Epithelial cell of prostate (primary cell): ENCODE results near the gene EMC7.
"Not testable (repeated sequence)": the region's sequence is repeated elsewhere in the genome, so short reads cannot be mapped to it uniquely, and the experiment has no call there.

Experiments used
- DNase-seq: peaks from one replicate; pipeline ENCODE4 v3.0.0-alpha.2; 2011; ENCODE audit warnings: low read depth, low spot score
- H3K27ac ChIP-seq: fragments of 450-650 bp; 2 replicates; pipeline ENCODE4 v1.5.1; 2017; ENCODE audit warnings: mild to moderate bottlenecking

EMC7 gene

DNA sequence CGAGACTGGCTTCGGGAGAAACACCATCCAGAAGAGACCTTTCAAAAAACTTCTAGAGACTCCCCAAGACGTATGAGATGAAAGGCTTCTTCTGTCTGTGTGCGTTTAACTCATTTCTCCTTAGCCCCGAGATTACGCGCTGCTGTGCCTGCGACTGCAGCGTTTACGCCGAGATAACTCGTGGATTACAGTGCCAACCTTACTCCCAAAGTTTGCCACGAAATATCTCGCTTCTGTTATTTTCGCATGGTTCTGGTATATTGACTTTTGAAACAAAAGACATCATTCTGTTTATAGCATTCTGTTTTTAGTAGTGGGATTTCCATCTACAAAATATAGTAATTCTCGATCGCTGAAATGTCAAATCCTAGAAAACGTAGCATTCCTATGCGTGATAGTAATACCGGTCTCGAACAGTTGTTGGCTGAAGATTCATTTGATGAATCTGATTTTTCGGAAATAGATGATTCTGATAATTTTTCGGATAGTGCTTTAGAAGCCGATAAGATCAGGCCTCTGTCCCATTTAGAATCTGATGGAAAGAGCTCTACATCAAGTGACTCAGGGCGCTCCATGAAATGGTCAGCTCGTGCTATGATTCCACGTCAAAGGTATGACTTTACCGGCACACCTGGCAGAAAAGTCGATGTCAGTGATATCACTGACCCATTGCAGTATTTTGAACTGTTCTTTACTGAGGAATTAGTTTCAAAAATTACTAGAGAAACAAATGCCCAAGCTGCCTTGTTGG, 688 bp upstream of the EMC7 start:
- no peak for DNase-seq
- peak overlapping the region; percentile 81 for H3K27ac ChIP-seq

DNA sequence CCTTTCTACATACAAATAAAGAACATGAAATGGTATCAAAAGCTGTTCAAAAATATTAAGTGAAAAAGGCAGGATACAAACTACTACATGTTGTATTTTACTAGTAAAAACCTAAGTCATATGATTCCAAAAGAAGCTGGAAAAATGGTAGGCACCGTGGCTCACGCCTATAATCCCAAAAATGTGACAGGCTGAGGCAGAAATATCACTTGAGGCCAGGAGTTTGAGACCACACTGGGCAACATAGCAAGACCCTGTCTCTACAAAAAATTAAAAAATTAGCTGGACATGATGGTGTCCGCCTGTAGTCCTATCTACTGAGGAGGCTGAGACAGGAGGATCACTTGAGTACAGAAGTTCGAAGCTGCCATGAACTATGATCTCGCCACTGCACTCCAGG, 1.7 kb downstream of the EMC7 start:
- no peak overlapping the region for H3K27ac ChIP-seq
- no peak for DNase-seq

DNA sequence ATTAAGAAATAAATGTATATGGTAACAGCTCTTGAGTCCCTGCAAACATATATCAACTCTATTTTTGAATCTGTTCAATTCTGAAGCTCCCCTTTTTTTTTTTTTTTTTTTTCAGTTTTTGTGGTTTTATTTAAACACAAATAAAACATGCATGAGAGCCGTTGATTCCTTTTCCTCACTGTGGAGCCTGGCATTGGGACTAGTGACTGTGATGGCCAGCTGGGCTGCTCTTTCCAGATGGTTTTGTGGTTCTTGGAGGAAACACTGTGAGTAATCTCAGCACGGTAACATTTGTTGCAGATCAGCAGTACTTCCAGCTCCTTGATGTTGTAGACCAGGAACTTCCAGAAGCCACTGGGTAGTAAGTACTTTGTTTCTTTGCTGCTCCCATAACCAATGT, 15.9 kb downstream of the EMC7 start:
- no peak for DNase-seq
- no peak overlapping the region for H3K27ac ChIP-seq

DNA sequence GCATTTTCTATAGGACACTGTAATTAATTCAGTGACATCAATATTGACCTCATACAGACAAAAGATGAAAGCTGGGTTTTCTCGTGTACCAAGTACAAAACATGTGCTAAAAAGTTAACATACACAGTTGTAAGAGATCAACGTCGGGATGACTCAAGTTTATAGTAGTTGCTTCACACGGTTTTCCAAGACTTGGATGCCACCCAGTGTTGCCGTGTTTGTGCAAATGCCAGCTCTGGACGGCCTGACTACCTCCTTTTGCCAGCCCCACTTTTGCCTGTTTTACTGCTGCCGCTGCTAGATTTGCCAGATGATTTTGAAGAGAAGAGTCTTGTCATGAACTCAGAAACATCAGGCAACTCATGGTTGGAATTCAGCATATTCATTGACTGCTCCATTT, 17.6 kb downstream of the EMC7 start:
- peak overlapping the region; percentile 10 for H3K27ac ChIP-seq
- DNase-seq = no peak

DNA sequence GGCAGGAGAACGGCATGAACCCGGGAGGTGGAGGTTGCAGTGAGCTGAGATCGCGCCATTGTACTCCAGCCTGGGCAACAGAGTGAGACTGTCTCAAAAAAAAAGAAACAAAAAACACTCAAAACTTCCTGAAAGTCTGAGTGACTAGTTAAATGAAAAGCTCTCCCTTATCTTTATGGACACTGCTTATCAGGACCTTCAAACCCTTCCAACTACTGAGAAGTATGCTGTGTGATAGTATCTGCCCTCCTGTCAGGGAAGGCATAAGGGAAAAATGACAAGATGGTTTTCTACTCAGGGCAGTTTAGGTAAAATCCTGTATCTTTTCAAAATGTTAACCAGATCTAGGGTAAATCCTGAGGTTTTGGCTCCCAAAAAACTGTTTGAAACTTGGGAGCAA, 21.8 kb downstream of the EMC7 start:
- no peak for DNase-seq
- no peak overlapping the region for H3K27ac ChIP-seq

DNA sequence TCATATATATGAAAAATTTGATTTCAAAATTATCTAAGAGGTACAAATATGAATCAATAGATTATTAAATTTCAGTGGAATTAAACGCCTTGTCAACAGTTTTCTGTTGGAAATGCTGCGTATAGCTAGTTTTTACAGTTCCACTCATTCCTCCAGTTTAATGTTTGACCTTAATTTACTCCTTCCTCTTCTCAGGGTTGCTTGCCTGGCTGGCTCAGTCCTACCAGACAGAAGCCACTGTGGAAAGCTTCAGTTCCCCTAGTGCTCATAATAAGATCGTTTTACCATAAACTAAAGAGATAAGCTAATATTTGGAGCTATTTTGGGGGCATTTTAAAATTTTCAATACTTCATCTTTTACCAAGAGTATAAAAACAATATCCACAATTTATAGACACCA, 22.8 kb downstream of the EMC7 start:
- DNase-seq = no peak

DNA sequence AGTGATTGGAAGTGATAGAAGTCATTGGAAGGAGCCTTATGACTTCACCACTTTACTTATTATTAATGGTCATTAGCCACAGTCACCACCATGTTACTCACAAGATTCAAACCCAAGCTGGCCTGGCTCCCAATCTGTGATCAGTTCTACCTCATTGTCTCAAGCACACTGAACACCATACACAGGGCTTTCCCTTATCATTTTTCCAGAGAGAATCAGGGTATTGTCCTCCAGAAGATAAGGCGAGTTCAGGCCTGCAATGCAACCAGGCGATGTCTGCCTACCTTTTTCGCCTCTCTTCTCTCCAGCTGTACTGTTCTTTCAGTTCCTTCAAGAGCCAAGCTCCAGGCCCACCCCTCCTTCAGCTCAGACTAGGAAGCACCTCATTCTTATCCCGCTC, 24.9 kb downstream of the EMC7 start:
- H3K27ac ChIP-seq = no peak overlapping the region
- no peak for DNase-seq

More for the DNA sequence above, 22.8 kb downstream of the EMC7 start:
- no peak overlapping the region for H3K27ac ChIP-seq

DNA sequence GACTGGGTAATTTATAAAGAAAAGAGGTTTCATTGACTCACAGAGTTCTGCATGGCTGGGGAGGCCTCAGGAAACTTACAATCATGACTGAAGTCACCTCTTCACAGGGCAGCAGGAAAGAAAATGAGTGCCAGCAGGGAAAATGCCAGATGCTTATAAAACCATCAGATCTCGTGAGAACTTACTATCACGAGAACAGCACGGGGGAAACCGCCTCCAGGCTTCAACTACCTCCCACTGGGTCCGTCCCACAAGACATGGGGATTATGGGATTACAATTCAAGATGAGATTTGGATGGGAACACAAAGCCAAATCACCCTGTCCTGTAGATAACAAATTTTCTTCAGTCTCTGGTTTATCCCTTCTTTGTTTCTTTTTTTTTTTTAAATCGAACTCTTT, 31.7 kb downstream of the EMC7 start:
- DNase-seq = no peak
- H3K27ac ChIP-seq = no peak overlapping the region

DNA sequence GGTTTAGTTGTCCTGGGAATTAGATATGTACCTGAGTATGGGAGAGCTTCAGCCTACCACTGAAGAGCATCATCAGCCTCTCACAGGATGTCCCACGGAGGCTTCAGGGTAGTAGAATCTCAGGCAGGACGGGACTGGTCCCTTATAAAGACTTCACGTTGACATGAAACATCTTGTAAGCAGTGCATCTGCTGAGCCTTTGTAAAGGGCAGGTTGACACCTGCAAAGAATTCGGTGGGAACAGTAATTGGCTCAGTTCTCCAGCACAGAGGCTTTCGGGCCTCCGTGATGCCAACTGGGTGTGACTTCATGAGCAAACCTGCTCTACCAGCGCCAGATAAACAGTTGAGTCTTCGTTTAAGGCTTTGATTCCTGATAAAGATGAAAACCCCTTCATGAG, 35.7 kb downstream of the EMC7 start:
- peak; percentile 93 for DNase-seq
- H3K27ac ChIP-seq = peak overlapping the region; percentile 42

DNA sequence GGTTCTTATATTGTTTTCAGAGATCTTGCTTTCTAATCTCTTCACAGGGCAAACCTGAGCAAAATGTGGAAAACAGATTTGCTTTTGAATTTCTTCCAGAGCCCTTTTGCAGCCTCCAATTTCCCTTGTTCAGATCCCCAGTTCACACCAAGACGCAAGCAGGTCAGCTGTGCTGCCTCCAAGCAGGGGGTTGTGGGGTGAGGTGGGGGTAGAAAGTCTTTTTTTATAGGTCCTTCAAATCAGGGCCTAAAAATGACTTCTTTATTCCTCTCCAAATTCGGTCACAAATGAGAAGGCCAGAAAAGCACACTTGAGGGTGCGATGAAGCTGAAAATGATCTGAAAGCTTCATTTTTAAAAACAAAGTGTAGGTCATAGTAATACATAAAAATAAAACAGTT, 36.4 kb downstream of the EMC7 start:
- H3K27ac ChIP-seq = peak overlapping the region; percentile 42
- no peak for DNase-seq

DNA sequence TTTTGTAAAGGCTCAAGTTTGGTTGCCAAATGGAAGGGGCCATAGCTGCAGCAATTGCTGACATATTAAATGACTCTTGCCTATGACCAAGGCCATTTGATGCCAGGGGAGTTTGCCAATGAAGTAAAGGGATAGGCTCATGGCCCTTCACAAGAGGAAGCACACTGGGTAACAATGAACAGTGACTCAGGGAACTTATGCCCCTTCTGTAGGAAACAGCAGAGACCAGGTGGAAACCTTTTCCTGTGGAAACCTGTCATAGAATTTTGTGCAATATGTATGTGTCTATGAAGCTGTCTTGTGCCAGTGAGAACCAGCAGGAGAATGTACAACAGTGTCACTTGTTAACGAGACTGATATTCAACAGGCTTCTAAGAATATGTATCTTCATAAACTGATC, 37.2 kb downstream of the EMC7 start:
- peak; percentile 36 for DNase-seq
- H3K27ac ChIP-seq = no peak overlapping the region

DNA sequence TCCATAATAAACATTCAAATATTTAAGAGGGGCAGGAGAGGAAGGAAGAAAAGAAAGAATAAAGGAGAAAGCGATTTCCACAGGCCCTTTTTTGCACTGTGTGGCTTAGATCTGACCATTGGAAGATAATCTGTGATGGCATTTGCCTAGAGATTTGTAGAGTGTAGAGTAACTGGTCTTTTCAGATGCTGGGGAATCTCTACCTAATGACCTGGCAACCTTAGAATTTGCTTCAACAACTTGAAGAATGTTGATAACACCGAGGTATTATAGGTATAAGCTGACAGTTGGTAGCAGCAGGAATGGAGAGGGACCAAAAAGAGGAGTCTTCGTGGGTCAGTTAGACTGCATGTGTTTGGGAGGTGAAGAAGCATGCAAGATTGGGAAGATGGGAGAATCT, 41.7 kb downstream of the EMC7 start:
- DNase-seq = no peak
- no peak overlapping the region for H3K27ac ChIP-seq

DNA sequence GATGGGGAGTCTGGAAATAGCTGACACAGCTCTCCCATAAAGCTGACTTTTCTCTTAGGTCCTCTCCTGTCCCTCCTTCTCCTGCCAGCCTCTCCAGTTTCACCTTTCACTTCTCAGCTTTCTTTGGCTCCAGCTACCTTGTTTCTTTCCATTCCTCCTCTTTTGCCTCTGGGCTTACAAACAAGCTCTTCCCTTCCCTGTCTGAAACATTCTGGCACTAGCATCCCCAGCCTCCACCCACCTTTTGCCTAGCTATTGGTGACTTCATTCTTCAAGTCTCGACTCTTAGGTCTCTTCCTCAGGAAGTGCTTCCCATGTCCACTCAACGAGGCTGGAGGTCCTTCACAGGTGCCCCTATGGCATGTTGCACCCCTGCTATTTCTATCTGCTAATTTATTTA, 42.2 kb downstream of the EMC7 start:
- DNase-seq = no peak

DNA sequence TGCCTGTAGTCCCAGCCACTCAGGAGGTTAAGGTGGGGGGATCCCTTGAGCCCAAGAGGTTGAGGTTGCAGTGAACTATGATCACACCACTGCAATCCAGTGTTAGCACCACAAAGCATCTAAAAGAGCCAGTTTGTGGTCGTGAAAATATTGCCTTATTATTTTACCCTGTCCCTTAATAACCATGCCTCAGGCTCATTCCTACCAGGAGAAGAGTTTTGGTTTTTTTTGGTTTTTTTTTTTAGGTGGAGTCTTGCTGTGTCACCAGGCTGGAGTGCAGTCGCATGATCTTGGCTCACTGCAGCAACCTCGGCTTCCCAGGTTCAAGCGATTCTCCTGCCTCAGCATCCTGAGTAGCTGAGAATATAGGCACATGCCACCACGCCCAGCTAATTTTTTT, 44.8 kb downstream of the EMC7 start:
- H3K27ac ChIP-seq = no peak overlapping the region
- DNase-seq = no peak

More for the DNA sequence above, 42.2 kb downstream of the EMC7 start:
- H3K27ac ChIP-seq = no peak overlapping the region

DNA sequence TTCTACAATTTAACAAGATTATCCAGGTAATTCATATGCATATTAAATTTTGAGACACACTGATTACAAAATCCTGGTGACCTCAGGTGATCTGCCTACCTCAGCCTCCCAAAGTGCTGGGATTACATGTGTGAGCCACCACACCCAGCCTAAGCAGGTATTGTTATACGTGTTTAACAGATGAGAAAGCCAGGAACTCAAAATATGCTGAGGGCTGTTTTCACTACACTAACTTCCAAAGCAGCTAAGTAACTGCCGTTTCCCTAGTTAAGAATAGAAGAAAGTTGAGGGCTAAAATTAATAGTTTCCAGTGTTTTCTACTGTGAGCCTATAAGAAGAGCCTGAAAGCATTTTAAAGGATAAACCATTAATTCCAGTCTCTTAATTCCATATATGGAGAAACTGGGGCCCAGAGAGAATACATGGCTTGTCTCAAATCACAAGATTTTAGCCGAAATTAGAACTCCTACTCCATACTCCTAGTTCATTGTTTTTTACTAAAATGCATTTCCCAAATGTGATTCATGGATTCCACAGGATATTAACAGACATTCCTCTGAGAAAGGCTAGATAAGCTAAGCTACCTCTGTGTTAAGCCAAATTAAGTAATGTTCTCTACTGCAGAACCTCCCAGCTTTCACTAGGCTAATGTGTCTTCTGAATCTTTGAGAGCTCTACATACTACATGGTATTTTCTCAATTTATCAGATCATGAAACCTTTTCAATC, 45.6 kb downstream of the EMC7 start:
- no peak overlapping the region for H3K27ac ChIP-seq
- DNase-seq = no peak

DNA sequence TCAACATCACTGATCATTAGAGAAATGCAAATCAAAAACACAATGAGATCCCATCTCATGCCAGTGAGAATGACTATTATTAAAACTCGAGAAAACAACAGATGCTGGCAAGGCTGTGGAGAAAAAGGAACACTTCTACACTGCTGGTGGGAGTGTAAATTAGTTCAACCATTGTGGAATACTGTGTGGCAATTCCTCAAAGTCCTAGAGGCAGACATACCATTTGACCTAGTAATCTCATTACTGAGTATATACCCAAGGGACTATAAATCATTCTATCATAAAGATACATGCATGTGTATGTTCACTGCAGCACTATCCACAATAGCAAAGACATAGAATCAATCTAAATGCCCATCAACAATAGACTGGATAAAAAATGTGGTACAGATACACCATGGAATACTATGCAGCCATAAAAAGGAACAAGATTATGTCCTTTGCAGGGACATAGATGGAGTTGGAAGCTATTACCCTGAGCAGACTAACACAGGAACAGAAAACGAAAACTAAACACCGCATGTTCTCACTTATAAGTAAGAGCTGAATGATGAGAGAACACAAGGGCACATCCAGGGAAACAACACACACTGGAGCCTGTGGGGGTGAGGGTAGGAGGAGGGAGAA, 47.5 kb downstream of the EMC7 start:
- no peak for DNase-seq
- H3K27ac ChIP-seq = no peak overlapping the region

DNA sequence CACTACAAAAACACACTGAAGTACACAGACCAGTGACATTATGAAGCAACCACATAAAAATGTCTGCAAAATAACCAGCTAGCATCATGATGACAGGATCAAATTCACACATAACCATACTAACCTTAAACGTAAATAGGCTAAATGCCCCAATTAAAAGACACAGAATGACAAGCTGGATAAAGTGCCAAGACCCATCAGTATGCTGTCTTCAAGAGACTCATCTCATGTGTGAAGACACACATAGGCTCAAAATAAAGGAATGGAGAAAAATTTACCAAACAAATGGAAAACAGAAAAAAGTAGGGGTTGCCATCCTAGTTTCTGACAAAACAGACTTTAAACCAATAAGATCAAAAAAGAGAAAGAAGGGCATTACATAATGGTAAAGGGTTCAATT, 51.3 kb downstream of the EMC7 start:
- H3K27ac ChIP-seq, DNase-seq: not testable (repeated sequence)

DNA sequence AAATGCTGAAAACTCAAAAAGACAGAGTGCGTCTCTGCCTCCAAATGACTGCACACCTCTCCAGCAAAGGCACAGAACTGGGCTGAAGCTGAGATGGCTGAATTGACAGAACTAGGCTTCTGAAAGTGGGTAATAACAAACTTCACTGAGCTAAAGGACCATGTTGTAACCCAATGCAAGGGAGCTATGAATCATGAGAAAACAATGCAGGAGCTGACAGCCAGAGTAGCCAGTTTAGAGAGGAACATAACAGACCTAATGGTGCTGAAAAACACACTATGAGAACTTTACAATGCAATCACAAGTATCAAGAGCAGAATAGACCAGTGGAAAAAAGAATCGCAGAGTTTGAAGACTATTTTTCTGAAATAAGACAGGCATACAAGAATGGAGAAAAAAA, 52.5 kb downstream of the EMC7 start:
- DNase-seq = no peak
- no peak overlapping the region for H3K27ac ChIP-seq

DNA sequence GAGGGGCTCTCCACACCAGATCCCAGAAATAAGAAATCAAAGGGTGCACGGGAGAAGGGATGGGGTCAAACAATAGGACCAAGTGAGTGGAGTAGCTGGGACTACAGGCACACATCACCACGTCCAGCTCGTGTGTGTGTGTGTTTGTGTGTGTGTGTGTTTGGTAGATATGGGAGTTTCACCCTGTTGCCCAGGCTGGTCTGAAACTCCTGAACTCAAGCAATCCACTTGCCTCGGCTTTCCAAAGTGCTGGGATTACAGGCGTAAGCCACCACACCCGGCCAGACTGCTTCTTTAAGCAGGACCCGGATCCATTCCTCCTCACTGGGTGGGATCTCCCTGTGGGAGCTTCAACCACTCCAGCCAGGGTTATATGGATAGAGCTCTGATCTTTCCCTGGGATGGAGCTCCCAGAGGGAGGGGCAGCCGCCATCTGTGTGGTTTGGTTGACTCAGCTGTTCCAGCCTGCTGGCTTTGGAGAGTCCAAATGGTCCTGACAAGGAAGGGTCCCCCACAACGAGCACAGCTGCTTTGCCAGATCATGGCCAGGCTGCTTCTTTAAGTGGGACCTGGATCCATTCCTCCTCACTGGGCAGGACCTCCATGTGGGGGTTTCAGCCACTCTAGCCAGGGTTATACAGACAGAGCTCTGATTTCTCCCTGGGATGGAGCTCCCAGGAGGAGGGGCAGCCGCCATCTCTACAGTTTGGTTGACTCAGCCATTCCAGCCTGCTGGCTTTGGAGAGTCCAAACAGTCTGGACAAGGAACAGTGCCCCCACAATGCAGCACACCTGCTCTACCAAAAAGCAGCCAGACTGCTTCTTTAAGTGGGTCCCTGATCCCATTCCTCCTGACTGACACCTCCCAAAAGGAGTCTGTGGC, 53.5 kb downstream of the EMC7 start:
- no peak overlapping the region for H3K27ac ChIP-seq
- no peak for DNase-seq

DNA sequence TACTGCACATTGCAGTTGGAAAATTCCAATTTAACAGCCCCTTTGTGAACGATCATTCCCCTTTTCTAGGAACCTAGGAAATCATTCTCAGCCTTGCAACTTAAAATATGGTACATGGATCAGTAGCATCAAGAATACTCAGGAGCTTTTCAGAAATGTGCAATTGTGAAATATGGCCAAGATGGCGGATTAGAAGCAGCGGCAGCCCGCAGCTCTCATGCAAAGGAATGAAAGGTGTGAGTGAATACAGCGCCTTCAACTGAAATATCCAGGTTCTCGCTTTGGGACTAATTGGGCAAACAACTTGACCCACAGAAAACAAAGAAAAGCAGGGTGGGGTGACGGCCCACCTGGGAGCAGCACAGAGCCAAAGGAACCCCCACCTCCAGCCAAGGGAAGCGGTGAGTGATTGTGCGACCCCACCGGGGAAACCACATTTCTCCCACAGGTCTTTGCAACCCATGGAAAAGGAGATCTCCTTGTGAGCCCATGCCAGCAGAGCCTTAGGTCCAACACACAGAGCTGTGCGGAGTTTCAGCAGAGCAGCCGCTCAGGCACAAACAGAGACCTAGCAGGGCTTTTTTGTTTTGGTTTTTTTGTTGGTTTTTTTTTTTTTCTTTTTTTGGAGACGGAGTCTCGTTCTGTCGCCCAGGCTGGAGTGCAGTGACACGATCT, 55.1 kb downstream of the EMC7 start:
- H3K27ac ChIP-seq = no peak overlapping the region
- no peak for DNase-seq
